GM19463 (cell line): ENCODE data around the gene KIAA0753.
"Not testable (repeated sequence)": the region's sequence is repeated elsewhere in the genome, so short reads cannot be mapped to it uniquely, and the experiment has no call there.

Experiments
- ATAC-seq: cut with Tn5 transposase; IDR thresholded peaks from one replicate; pipeline ENCODE4 v1.9.1; 2021; ENCODE audit warnings: mild to moderate bottlenecking, moderate library complexity; ENCODE audit not compliant: unreplicated experiment

Gene KIAA0753

GRCh38 chr17:6599364-6599763 lies 41.1 kb downstream of the KIAA0753 start:
- ATAC-seq, result no peak

- no peak for ATAC-seq
Observed at GRCh38 chr17:6597727-6598126, 42.8 kb downstream of the KIAA0753 start.

GRCh38 chr17:6596941-6597340 lies 43.6 kb downstream of the KIAA0753 start:
- no peak for ATAC-seq

- no peak for ATAC-seq
Observed at GRCh38 chr17:6596511-6596910, 44.0 kb downstream of the KIAA0753 start.

- ATAC-seq, result no peak
Observed at GRCh38 chr17:6596081-6596480, 44.4 kb downstream of the KIAA0753 start.

GRCh38 chr17:6593371-6593770 lies 47.1 kb downstream of the KIAA0753 start:
- not testable (repeated sequence) for ATAC-seq

GRCh38 chr17:6592173-6592572 lies 48.3 kb downstream of the KIAA0753 start:
- ATAC-seq, result no peak

- ATAC-seq, result no peak
Observed at GRCh38 chr17:6591599-6592158, 48.8 kb downstream of the KIAA0753 start.

- ATAC-seq, result no peak
Observed at GRCh38 chr17:6589266-6589946, 51.1 kb downstream of the KIAA0753 start.

- ATAC-seq, result no peak
Observed at GRCh38 chr17:6588165-6588564, 52.3 kb downstream of the KIAA0753 start.

GRCh38 chr17:6587310-6587709 lies 53.2 kb downstream of the KIAA0753 start:
- ATAC-seq, result no peak

- no peak for ATAC-seq
Observed at GRCh38 chr17:6583411-6583810, 57.1 kb downstream of the KIAA0753 start.

GRCh38 chr17:6580625-6581024 lies 59.9 kb downstream of the KIAA0753 start:
- no peak for ATAC-seq

GRCh38 chr17:6578491-6578890 lies 62.0 kb downstream of the KIAA0753 start:
- no peak for ATAC-seq

- no peak for ATAC-seq
Observed at GRCh38 chr17:6577686-6578263, 62.7 kb downstream of the KIAA0753 start.

GRCh38 chr17:6576038-6576785 lies 64.3 kb downstream of the KIAA0753 start:
- ATAC-seq, result no peak

GRCh38 chr17:6575596-6575988 lies 64.9 kb downstream of the KIAA0753 start:
- ATAC-seq, result no peak

GRCh38 chr17:6574687-6575595 lies 65.6 kb downstream of the KIAA0753 start:
- no peak for ATAC-seq

- no peak for ATAC-seq
Observed at GRCh38 chr17:6573982-6574686, 66.4 kb downstream of the KIAA0753 start.

GRCh38 chr17:6573495-6573894 lies 67.0 kb downstream of the KIAA0753 start:
- not testable (repeated sequence) for ATAC-seq
